ENCODE results near the gene AHNAK2. TPM values are rescaled to one million over a fixed set of nuclear protein-coding genes. Genes with fewer than 3 reads are reported as not detected.

The AHNAK2 gene
- total RNA-seq, 1 experiment from 2014 or later, result 30.8 TPM

DNA sequence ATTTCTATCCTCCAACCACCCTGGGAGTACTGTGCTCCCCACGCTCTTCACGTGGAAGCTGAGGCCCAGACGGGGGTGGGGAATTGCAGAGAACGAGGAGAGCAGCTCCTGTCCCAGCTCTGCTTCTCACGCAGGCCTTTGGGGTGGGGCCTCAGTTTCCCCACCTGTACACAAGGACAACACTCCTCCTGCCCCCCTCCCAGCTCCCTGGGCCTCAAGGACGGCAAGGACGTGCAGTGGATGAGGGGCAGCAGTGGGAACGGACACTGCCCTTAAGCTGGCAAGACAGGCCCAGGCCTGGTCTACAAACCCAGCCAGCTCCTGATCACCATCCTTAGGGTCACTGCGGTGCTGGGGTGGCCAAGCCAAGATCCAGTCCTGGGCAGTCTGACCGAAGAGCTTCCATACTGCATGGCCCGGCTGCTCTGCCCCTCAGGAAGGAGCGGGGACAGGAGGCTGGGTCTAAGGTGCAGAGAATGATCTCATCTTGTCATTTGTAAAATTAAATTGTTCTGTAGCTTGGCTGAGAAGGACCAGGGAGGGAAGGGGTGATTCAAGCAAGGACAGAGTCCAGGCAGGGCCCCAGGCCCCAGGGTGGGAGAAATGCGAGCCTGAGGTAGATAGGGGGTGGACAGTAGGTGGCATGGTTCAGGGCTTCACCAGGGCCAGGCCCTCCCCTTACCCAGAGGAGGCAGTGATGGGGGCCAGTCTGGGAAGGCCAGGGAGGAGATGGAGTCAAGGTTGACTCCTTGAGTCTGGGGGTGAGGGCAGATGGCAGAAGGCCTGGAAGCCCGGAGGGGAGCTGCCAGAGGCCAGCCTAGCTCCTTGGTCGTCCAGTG lies 6.1 kb upstream of the AHNAK2 start:
- no peak for DNase-seq
- no peak overlapping the region for H2AFZ ChIP-seq
- H3K9me2 ChIP-seq (ENCODE audit: insufficient read depth), result no peaks in the 10 kb centered on the region
- H3K4me2 ChIP-seq, result no peak overlapping the region
- TF ChIP-seq, protein P1, sequence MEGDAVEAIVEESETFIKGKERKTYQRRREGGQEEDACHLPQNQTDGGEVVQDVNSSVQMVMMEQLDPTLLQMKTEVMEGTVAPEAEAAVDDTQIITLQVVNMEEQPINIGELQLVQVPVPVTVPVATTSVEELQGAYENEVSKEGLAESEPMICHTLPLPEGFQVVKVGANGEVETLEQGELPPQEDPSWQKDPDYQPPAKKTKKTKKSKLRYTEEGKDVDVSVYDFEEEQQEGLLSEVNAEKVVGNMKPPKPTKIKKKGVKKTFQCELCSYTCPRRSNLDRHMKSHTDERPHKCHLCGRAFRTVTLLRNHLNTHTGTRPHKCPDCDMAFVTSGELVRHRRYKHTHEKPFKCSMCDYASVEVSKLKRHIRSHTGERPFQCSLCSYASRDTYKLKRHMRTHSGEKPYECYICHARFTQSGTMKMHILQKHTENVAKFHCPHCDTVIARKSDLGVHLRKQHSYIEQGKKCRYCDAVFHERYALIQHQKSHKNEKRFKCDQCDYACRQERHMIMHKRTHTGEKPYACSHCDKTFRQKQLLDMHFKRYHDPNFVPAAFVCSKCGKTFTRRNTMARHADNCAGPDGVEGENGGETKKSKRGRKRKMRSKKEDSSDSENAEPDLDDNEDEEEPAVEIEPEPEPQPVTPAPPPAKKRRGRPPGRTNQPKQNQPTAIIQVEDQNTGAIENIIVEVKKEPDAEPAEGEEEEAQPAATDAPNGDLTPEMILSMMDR (conservative IDR thresholded peaks at IDR 0.05), result no peak
- TF ChIP-seq EZH2 (IDR thresholded peaks at IDR 0.05; ENCODE audit: low read depth), result no peak
- intact Hi-C loops (cut with micrococcal nuclease; ENCODE audit: unreplicated experiment), result no loop called here
- peaks cover 11% of the 10 kb centered on the region for H3K4me1 ChIP-seq (replicated peaks; ENCODE audit: insufficient read depth)
- peaks cover 14% of the 10 kb centered on the region for H3K79me2 ChIP-seq (ENCODE audit: low read depth)
- H3K27me3 ChIP-seq (ENCODE audit: insufficient read depth, low read depth), result no peaks in the 10 kb centered on the region
- 0 out of 2 replicates have a peak, but pooled peaks cover 7% of the 10 kb centered on the region for H4K20me1 ChIP-seq (ENCODE audit: insufficient read depth)
- H3K27ac ChIP-seq, result no peak overlapping the region
- ChIA-PET CTCF (no interaction called here), POLR2A (ENCODE audit: unreplicated experiment) (interaction anchor here (0.5 kb wide), 1 partner anchor 36 kb away, joined by 10 read pairs; the partner anchor contains the start of gene CDCA4)
- no peaks in the 10 kb centered on the region for H3K36me3 ChIP-seq (ENCODE audit: low read depth)
- H3K4me3 ChIP-seq, result no peak overlapping the region
- H3F3A ChIP-seq (ENCODE audit: insufficient read depth, low read depth), result peaks cover 7% of the 10 kb centered on the region; the same call in 1 of the 2 replicates
- no TSS peak for BruUV-seq (replicated peaks)
- H3K9me3 ChIP-seq (ENCODE audit: insufficient read depth, low read depth), result no peaks in the 10 kb centered on the region

DNA sequence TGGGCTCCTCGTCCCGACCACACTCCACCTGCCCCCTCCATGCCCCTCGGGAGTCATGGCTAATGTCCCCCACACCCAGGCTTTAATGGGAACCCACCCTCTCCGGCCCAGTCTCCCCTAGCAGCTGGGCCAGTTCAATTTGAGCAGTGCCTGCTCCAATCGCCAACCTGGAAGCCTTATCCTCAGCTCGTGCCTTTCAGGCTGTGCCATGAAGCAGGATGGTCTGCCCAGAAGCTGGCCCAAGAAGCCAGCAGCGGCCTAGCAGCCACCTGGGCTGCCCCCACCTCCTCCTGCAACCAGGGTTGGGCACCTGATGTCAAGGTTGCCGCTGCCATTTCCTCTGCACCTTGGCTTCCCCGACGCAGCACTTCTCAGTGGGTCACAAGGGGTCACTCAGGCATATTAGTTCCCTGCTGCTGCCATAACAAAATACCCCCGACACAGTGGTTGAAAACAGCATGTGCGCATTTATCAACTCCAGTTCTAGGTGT lies 5.1 kb upstream of the AHNAK2 start:
- ChIA-PET CTCF (no interaction called here), POLR2A (ENCODE audit: unreplicated experiment) (interaction anchor here (0.5 kb wide), 1 partner anchor 37 kb away, joined by 10 read pairs; the partner anchor contains the start of gene CDCA4)
- H4K20me1 ChIP-seq (ENCODE audit: insufficient read depth), result no peaks in the 10 kb centered on the region
- peaks cover 13% of the 10 kb centered on the region; the same call in 1 of the 2 replicates for H3F3A ChIP-seq (ENCODE audit: insufficient read depth, low read depth)
- no peak overlapping the region for H3K4me2 ChIP-seq
- H3K79me2 ChIP-seq (ENCODE audit: low read depth), result peaks cover 14% of the 10 kb centered on the region
- H3K4me1 ChIP-seq (replicated peaks; ENCODE audit: insufficient read depth), result peaks cover 11% of the 10 kb centered on the region
- H3K27me3 ChIP-seq (ENCODE audit: insufficient read depth, low read depth), result no peaks in the 10 kb centered on the region
- no peak overlapping the region for H3K4me3 ChIP-seq
- no peaks in the 10 kb centered on the region for H3K9me3 ChIP-seq (ENCODE audit: insufficient read depth, low read depth)
- H2AFZ ChIP-seq, result no peak overlapping the region
- intact Hi-C loops (cut with micrococcal nuclease; ENCODE audit: unreplicated experiment), result no loop called here
- TF ChIP-seq EZH2 (IDR thresholded peaks at IDR 0.05; ENCODE audit: low read depth), result no peak
- TF ChIP-seq, protein P1 (conservative IDR thresholded peaks at IDR 0.05), result no peak
- no peak overlapping the region for H3K27ac ChIP-seq
- BruUV-seq (replicated peaks), result no TSS peak
- no peak for DNase-seq
- H3K9me2 ChIP-seq (ENCODE audit: insufficient read depth), result no peaks in the 10 kb centered on the region
- no peaks in the 10 kb centered on the region for H3K36me3 ChIP-seq (ENCODE audit: low read depth)

DNA sequence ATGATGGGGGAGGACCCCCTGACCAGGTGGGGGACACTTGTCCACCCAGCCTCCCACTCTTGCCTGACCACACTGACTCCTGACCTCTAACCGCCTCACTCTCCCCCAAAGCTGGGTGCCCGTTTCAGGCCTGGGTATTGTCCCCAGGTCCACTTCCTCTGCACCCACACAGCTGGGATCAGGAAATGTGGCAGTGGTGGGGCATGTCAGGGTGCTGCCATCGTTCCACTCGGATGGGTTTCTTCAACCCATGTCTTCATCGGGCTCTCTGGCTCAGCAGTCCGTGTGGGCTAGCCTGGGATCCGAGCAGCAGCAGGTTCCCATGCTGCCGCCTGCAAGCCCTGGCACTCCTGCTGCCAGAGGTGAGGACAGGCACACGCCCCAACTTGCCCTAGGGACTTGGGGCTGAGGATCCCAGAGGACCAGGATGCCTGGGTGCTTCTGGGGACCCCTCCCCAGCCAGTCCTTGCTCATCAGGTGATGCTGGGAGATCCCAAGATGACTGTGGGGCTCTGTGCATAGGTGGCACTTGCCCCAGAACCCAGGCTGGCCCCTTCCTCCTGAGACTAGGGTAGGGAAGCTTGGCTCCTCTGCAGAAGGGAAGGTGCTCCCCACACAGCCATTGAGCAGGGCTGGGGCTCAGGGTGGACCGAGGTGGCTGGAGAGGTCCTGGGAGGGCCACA lies 4.5 kb upstream of the AHNAK2 start:
- Histone ChIP-seq H3K27me3 (ENCODE audit: insufficient read depth, low read depth) (no peaks in the 10 kb centered on the region), H3K9me2 (ENCODE audit: insufficient read depth) (no peaks in the 10 kb centered on the region), H2AFZ (no peak overlapping the region), H3K79me2 (ENCODE audit: low read depth) (peaks cover 14% of the 10 kb centered on the region), H3K4me2 (no peak overlapping the region), H4K20me1 (ENCODE audit: insufficient read depth) (no peaks in the 10 kb centered on the region), H3K4me3 (no peak overlapping the region), H3K9me3 (ENCODE audit: insufficient read depth, low read depth) (no peaks in the 10 kb centered on the region), H3K36me3 (ENCODE audit: low read depth) (no peaks in the 10 kb centered on the region), H3K27ac (no peak overlapping the region), H3K4me1 (replicated peaks; ENCODE audit: insufficient read depth) (peaks cover 11% of the 10 kb centered on the region), H3F3A (ENCODE audit: insufficient read depth, low read depth) (peaks cover 13% of the 10 kb centered on the region; the same call in 1 of the 2 replicates)
- DNase-seq, result no peak
- TF ChIP-seq EZH2 (IDR thresholded peaks at IDR 0.05; ENCODE audit: low read depth), result no peak
- TF ChIP-seq, protein P1 (conservative IDR thresholded peaks at IDR 0.05), result no peak
- ChIA-PET POLR2A (ENCODE audit: unreplicated experiment) (no interaction called here), CTCF (no interaction called here)
- intact Hi-C loops (cut with micrococcal nuclease; ENCODE audit: unreplicated experiment), result no loop called here
- BruUV-seq (replicated peaks), result no TSS peak
